NT2/D1 (cell line): Measurements from ENCODE around the gene FBXO21.

Source experiments
- SUZ12 ChIP-seq: IDR thresholded peaks from 2 replicates; pipeline ENCODE4 v1.6.1; 2011; ENCODE audit not compliant: insufficient read length, insufficient read depth; ENCODE audit errors: extremely low read depth
- ZNF274 ChIP-seq: IDR thresholded peaks from 2 replicates; pipeline ENCODE4 v1.6.1; 2011; ENCODE audit warnings: mild to moderate bottlenecking, low read depth, low read length

DNA sequence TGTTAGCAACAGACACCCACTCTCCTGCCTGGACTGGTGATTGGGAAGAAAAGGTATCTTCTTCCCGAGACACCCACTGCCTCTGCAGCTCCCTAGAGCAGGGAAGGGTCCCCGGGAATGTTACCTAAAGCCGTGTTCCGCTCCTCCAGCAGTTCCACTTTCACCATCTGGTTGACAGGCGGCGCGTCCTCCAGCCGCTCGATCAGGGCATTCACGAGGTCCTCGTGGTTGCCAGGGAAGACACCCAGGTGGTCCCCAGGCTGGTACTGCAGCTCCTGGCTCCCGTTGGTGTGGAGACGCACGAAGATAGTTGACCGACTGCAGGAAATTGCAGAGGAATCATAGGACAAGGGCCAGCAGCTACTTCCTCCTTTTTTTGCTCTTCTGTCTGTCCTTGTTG lies 44.2 kb upstream of the FBXO21 start:
- no peak for TF ChIP-seq ZNF274
- TF ChIP-seq SUZ12: no peak
